Calu3 (cell line): ENCODE measurements around the gene WDR37. TPM values are rescaled to one million over a fixed set of nuclear protein-coding genes. Genes with fewer than 3 reads are reported as not detected.

ENCODE experiments used
- BruUV-seq: library from RNA; stranded (reverse); fragments of 400-500 nt; replicated peaks from 2 replicates; lab custom pipeline; 2021; lab: Mats Ljungman, UMichigan
- CTCF ChIA-PET: fragments of 300-600 bp; sonication (Branson Sonifier 250); formaldehyde crosslinking; loops from one replicate; lab custom pipeline; 2022; ENCODE audit warnings: antibody characterized with exemption; lab: Charles Lee
- DNase-seq: peaks from one replicate; pipeline ENCODE4 v3.0.0; 2022
- H3K27ac Mint-ChIP-seq: one replicate; pipeline ENCODE4 v1.8.0; 2022; ENCODE audit warnings: mixed read lengths; ENCODE audit not compliant: unreplicated experiment
- H3K27me3 Mint-ChIP-seq: one replicate; pipeline ENCODE4 v1.8.0; 2022; ENCODE audit warnings: mixed read lengths; ENCODE audit not compliant: unreplicated experiment
- H3K36me3 Mint-ChIP-seq: one replicate; pipeline ENCODE4 v1.8.0; 2022; ENCODE audit warnings: mild to moderate bottlenecking, moderate library complexity, mixed read lengths; ENCODE audit not compliant: insufficient read depth, unreplicated experiment
- H3K4me1 Mint-ChIP-seq: one replicate; pipeline ENCODE4 v1.8.0; 2022; ENCODE audit warnings: mild to moderate bottlenecking, low read depth, mixed read lengths; ENCODE audit not compliant: unreplicated experiment
- H3K4me3 Mint-ChIP-seq: one replicate; pipeline ENCODE4 v1.8.0; 2022; ENCODE audit warnings: mild to moderate bottlenecking, low read depth, moderate library complexity, mixed read lengths; ENCODE audit not compliant: unreplicated experiment
- H3K9me3 Mint-ChIP-seq: one replicate; pipeline ENCODE4 v1.8.0; 2022; ENCODE audit warnings: low read depth, mixed read lengths; ENCODE audit not compliant: unreplicated experiment
- intact Hi-C: fragments of 100-400 bp; cut with micrococcal nuclease; formaldehyde crosslinking; loops from one replicate; pipeline ENCODE4 v1.10.0; 2022; ENCODE audit not compliant: unreplicated experiment
- total RNA-seq: library from RNA; stranded (reverse); gene quantifications from 2 replicates; pipeline ENCODE4 v1.2.3, GENCODE V29; 2022
- TF ChIP-seq, protein P1 (sequence below): fragments of 200-600 bp; IDR thresholded peaks from one replicate; pipeline ENCODE4 v1.8.0; 2022; ENCODE audit warnings: antibody characterized with exemption; ENCODE audit not compliant: unreplicated experiment

WDR37 gene
- total RNA-seq, 1 experiment from 2014 or later: 17.8 TPM

DNA sequence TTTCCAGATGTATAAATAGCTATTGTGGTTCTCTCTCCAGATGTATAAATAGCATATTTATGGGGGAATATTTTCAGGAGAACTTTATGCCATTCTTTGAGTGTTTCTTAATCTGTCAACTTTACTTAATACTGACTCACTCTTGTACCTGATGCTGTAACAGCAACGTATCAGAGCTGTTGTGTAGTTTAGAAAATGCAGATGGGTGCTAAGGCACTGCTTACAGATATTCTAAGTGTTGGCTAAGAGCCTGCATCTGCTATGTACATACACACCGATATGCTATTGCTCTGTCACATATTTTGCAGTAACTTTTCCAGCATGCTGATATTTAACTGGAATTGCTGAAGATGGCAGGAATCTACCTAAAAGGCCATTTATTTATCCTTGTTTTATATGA is 71.9 kb downstream of the WDR37 start:
- Mint-ChIP-seq H3K27me3 (no peaks in the 10 kb centered on the region), H3K36me3 (peaks cover 13% of the 10 kb centered on the region), H3K4me1 (no peaks in the 10 kb centered on the region), H3K4me3 (no peak overlapping the region), H3K27ac (no peak overlapping the region), H3K9me3 (no peaks in the 10 kb centered on the region)
- no TSS peak for BruUV-seq
- TF ChIP-seq, protein P1, sequence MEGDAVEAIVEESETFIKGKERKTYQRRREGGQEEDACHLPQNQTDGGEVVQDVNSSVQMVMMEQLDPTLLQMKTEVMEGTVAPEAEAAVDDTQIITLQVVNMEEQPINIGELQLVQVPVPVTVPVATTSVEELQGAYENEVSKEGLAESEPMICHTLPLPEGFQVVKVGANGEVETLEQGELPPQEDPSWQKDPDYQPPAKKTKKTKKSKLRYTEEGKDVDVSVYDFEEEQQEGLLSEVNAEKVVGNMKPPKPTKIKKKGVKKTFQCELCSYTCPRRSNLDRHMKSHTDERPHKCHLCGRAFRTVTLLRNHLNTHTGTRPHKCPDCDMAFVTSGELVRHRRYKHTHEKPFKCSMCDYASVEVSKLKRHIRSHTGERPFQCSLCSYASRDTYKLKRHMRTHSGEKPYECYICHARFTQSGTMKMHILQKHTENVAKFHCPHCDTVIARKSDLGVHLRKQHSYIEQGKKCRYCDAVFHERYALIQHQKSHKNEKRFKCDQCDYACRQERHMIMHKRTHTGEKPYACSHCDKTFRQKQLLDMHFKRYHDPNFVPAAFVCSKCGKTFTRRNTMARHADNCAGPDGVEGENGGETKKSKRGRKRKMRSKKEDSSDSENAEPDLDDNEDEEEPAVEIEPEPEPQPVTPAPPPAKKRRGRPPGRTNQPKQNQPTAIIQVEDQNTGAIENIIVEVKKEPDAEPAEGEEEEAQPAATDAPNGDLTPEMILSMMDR: no peak
- CTCF ChIA-PET: no interaction called here
- no peak for DNase-seq
- intact Hi-C loops: no loop called here

DNA sequence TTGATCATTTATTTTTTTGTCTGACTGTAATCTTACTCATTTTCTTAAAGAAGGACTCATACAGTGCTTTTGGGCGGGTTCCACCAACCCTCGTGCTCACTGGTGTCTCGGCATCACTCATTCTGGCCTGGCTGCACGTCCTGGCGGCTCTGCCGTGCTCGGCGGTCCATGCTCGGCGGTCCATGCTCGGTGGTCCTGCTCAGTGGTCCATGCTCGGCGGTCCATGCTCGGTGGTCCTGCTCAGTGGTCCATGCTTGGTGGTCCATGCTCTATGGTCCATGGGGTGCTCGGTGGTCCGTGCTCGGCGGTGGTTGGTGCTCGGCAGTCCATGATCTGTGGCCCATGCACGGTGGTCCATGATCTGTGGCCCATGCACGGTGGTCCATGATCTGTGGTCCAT is 72.5 kb downstream of the WDR37 start:
- Mint-ChIP-seq H3K27me3 (no peaks in the 10 kb centered on the region), H3K9me3 (no peaks in the 10 kb centered on the region), H3K4me1 (no peaks in the 10 kb centered on the region), H3K4me3 (no peak overlapping the region), H3K27ac (no peak overlapping the region), H3K36me3 (peaks cover 15% of the 10 kb centered on the region)
- BruUV-seq: no TSS peak
- intact Hi-C loops: no loop called here
- TF ChIP-seq, protein P1: no peak
- CTCF ChIA-PET: no interaction called here
- DNase-seq: no peak

DNA sequence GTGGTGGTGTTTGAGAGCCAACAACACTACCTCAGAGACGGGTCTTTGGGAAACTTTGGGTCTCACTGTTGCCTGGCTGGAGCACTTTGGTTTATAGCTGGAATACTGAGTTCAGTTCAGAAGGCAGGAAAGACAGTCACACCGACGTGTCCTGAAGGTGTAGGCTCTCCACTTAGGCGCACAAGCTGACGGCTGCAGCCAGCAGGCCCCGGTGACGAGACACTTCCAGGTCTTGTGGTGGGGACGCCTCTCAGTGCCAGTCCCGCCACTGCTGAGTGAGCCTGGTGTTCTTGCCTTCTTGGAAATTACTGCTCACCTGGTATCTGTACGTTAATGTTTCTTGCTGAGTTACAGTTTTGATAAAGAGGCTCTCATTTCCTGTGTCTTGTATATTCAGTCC is 74.0 kb downstream of the WDR37 start:
- H3K27ac Mint-ChIP-seq: no peak overlapping the region
- no peaks in the 10 kb centered on the region for H3K27me3 Mint-ChIP-seq
- TF ChIP-seq, protein P1: no peak
- CTCF ChIA-PET: no interaction called here
- H3K36me3 Mint-ChIP-seq: peaks cover 17% of the 10 kb centered on the region
- no peaks in the 10 kb centered on the region for H3K9me3 Mint-ChIP-seq
- no peak for DNase-seq
- no peaks in the 10 kb centered on the region for H3K4me1 Mint-ChIP-seq
- intact Hi-C loops: no loop called here
- no peak overlapping the region for H3K4me3 Mint-ChIP-seq
- BruUV-seq: no TSS peak

DNA sequence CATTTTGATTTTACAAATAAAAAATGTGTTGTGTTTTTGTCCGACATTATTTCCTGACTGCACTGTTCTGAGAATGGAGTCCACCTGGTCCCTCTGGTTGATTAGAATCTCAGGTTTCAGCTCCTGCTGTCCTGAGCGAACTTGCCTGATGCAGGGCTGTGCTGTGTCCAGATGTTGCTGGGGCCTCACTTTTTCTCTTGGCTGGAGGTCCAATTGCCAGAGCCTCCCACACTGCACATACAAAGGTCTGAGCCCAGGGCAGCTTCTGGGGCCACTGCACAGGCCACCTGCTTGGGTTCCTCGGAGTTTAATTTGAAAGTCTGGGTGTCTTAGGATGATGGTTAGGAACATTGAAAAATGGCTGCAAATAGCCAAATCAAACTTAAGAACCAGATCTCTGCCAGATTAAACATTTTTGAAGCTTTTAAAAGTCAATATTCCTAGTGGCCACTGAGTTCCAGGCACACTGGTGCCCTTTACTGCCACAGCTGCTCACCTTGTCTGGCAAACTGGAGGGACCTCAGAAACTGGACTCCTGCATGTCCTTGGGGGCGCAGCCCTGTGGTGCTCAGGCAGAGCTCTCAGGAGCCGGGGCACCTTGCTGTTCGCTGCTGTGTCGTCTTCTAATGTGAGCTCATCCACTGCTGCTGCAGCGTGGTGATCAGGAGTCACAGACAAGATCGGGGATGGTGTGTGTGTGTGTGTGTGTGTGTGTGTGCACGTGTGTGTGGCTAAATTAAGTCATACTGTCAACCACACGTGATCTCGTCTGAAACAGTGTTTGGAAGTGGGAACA is 75.0 kb downstream of the WDR37 start:
- Mint-ChIP-seq H3K4me1 (no peaks in the 10 kb centered on the region), H3K9me3 (no peaks in the 10 kb centered on the region), H3K27ac (no peak overlapping the region), H3K4me3 (no peak overlapping the region), H3K36me3 (peaks cover 17% of the 10 kb centered on the region), H3K27me3 (no peaks in the 10 kb centered on the region)
- intact Hi-C loops: no loop called here
- no peak for DNase-seq
- TF ChIP-seq, protein P1: no peak
- CTCF ChIA-PET: no interaction called here
- BruUV-seq: no TSS peak
